PC-9 (cell line): Measurements from ENCODE around the gene MAPK10.

Source experiments
- EZH2 ChIP-seq: fragments of 200-600 bp; sonication (generic); IDR thresholded peaks from 2 replicates; pipeline ENCODE4 v1.8.0; 2017; ENCODE audit warnings: antibody characterized with exemption, low read depth
- TF ChIP-seq, protein P1 (sequence below): fragments of 200-600 bp; sonication (generic); conservative IDR thresholded peaks from 2 replicates; pipeline ENCODE4 v1.6.1; 2017; ENCODE audit warnings: mixed run types, antibody characterized with exemption, mild to moderate bottlenecking, moderate library complexity

DNA sequence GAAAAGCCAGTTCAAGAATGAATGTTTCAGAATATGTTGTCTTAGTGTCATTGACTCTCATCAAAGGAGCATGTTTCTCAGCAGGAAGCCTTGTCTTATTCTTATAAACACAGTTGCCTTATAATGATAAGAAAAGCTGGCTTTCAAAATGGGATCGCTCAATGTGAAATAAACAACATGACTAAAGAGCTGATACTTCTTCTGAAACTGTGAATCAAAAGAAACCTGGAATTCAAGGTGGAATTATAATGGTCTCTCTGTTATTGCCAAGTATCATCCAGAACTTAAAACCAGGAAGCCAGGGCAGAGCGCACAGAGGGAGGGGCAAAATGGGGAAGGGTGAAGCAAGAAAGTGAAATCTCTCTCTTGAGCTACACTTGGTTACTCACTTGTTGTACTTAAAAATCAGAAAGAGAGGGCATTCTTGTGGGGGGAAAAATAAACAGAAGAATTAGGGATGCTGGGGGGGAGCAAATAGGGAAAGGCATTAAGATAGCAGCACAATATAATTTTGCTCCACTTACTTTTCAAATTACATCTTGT, 270.0 kb downstream of the MAPK10 start:
- TF ChIP-seq, protein P1, sequence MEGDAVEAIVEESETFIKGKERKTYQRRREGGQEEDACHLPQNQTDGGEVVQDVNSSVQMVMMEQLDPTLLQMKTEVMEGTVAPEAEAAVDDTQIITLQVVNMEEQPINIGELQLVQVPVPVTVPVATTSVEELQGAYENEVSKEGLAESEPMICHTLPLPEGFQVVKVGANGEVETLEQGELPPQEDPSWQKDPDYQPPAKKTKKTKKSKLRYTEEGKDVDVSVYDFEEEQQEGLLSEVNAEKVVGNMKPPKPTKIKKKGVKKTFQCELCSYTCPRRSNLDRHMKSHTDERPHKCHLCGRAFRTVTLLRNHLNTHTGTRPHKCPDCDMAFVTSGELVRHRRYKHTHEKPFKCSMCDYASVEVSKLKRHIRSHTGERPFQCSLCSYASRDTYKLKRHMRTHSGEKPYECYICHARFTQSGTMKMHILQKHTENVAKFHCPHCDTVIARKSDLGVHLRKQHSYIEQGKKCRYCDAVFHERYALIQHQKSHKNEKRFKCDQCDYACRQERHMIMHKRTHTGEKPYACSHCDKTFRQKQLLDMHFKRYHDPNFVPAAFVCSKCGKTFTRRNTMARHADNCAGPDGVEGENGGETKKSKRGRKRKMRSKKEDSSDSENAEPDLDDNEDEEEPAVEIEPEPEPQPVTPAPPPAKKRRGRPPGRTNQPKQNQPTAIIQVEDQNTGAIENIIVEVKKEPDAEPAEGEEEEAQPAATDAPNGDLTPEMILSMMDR: no peak
- TF ChIP-seq EZH2: no peak
